ENCODE measurements around the gene LRP2.

Gene LRP2

DNA sequence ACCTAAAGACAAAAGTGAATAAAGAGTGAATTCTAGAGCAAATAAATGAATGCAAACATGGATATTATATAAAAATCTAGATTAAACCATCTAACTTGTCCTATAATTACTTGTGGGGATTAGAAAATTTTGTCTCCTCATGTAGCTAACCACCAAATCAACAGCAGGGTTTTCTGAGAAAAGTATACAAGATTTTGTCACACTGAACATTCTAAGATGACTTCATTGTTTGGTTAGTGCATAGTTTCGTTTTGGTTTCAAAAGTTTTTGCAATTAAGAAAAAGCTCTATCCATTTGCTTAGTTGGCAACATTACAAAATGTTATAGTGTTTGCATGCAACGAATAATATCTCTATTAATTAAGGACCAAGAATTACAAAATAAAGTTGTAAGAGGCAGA is 125.0 kb downstream of the LRP2 start:
- Histone ChIP-seq H3K27ac (ENCODE audit: low read depth, low read length) (no peak overlapping the region), H3K4me1 (ENCODE audit: control insufficient read depth, insufficient read depth, low read length) (no peaks in the 10 kb centered on the region), H3K4me3 (ENCODE audit: low read depth, low read length) (no peak overlapping the region), H3K9ac (ENCODE audit: low read depth, low read length) (no peak overlapping the region), H3K9me3 (ENCODE audit: control insufficient read depth, insufficient read depth, low read length) (no peaks in the 10 kb centered on the region), H3K36me3 (ENCODE audit: control insufficient read depth, insufficient read depth, low read length) (no peaks in the 10 kb centered on the region), H3K27me3 (ENCODE audit: control insufficient read depth, insufficient read depth, low read length) (no peaks in the 10 kb centered on the region)

DNA sequence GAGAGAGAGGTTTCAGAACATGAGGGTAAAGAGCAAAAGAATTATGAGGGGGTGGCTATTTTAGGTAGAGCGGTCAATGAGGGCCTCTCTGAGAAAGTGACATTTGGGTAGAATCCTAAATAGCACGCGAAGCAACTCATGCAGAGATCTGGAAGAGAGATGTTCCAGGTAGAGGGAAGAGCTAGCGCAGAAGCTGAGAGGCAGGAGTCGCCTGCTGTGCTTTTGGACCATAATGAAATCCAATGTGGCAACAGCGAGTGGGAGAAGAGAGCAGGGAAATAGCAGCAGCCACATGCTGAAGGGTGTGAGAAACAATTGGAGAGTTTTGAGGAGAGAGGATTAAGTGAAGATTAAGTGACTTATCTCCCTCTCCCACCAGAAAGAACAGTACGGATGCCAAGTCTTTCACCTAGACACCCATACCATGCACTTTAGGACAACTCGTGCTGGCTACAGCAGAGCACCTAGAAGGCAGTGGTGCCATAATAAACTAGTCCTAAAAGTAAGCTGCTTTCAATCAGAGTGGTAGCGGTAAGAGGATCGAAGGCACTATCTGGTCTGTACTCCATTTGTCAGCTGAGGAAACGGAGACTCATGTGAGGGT is 129.7 kb downstream of the LRP2 start:
- H3K4me3 ChIP-seq (ENCODE audit: low read depth, low read length), result no peak overlapping the region
- H3K36me3 ChIP-seq (ENCODE audit: control insufficient read depth, insufficient read depth, low read length), result no peaks in the 10 kb centered on the region
- no peaks in the 10 kb centered on the region for H3K9me3 ChIP-seq (ENCODE audit: control insufficient read depth, insufficient read depth, low read length)
- H3K4me1 ChIP-seq (ENCODE audit: control insufficient read depth, insufficient read depth, low read length), result no peaks in the 10 kb centered on the region
- H3K27ac ChIP-seq (ENCODE audit: low read depth, low read length), result no peak overlapping the region
- H3K9ac ChIP-seq (ENCODE audit: low read depth, low read length), result no peak overlapping the region
- no peaks in the 10 kb centered on the region for H3K27me3 ChIP-seq (ENCODE audit: control insufficient read depth, insufficient read depth, low read length)

- Histone ChIP-seq H3K27ac (ENCODE audit: low read depth, low read length) (no peak overlapping the region), H3K4me1 (ENCODE audit: control insufficient read depth, insufficient read depth, low read length) (no peaks in the 10 kb centered on the region), H3K4me3 (ENCODE audit: low read depth, low read length) (no peak overlapping the region), H3K9ac (ENCODE audit: low read depth, low read length) (no peak overlapping the region), H3K36me3 (ENCODE audit: control insufficient read depth, insufficient read depth, low read length) (no peaks in the 10 kb centered on the region), H3K9me3 (ENCODE audit: control insufficient read depth, insufficient read depth, low read length) (no peaks in the 10 kb centered on the region), H3K27me3 (ENCODE audit: control insufficient read depth, insufficient read depth, low read length) (no peaks in the 10 kb centered on the region)
Observed at GRCh38 chr2:169230204-169230603, 132.1 kb downstream of the LRP2 start.

GRCh38 chr2:169229590-169229989 is 132.7 kb downstream of the LRP2 start:
- Histone ChIP-seq H3K4me3 (ENCODE audit: low read depth, low read length) (no peak overlapping the region), H3K9me3 (ENCODE audit: control insufficient read depth, insufficient read depth, low read length) (no peaks in the 10 kb centered on the region), H3K4me1 (ENCODE audit: control insufficient read depth, insufficient read depth, low read length) (no peaks in the 10 kb centered on the region), H3K27me3 (ENCODE audit: control insufficient read depth, insufficient read depth, low read length) (no peaks in the 10 kb centered on the region), H3K9ac (ENCODE audit: low read depth, low read length) (no peak overlapping the region), H3K36me3 (ENCODE audit: control insufficient read depth, insufficient read depth, low read length) (no peaks in the 10 kb centered on the region), H3K27ac (ENCODE audit: low read depth, low read length) (no peak overlapping the region)

DNA sequence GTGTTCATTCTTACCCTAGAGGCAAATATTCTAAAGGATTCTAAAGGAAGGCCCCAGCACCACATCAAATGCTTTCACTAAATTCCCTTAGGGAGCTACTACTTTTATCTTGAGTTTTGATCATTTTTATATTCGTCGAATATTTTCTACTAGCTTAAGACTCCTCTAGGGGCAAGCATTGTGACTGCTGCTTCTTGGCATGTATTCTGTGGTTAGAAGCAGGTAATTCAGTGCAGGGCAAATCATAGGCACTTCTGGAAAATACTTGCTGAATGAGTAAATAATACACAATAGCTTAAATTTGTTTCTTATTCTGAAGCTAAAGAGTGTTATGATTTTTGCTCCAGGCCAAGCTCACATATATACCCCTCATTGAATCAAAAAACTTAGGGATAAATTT is 136.4 kb downstream of the LRP2 start:
- Histone ChIP-seq H3K27ac (ENCODE audit: low read depth, low read length) (no peak overlapping the region), H3K9me3 (ENCODE audit: control insufficient read depth, insufficient read depth, low read length) (no peaks in the 10 kb centered on the region), H3K4me1 (ENCODE audit: control insufficient read depth, insufficient read depth, low read length) (no peaks in the 10 kb centered on the region), H3K4me3 (ENCODE audit: low read depth, low read length) (no peak overlapping the region), H3K9ac (ENCODE audit: low read depth, low read length) (no peak overlapping the region), H3K27me3 (ENCODE audit: control insufficient read depth, insufficient read depth, low read length) (no peaks in the 10 kb centered on the region), H3K36me3 (ENCODE audit: control insufficient read depth, insufficient read depth, low read length) (no peaks in the 10 kb centered on the region)

- no peaks in the 10 kb centered on the region for H3K4me1 ChIP-seq (ENCODE audit: control insufficient read depth, insufficient read depth, low read length)
- no peaks in the 10 kb centered on the region for H3K27me3 ChIP-seq (ENCODE audit: control insufficient read depth, insufficient read depth, low read length)
- H3K4me3 ChIP-seq (ENCODE audit: low read depth, low read length), result no peak overlapping the region
- H3K36me3 ChIP-seq (ENCODE audit: control insufficient read depth, insufficient read depth, low read length), result no peaks in the 10 kb centered on the region
- no peaks in the 10 kb centered on the region for H3K9me3 ChIP-seq (ENCODE audit: control insufficient read depth, insufficient read depth, low read length)
- H3K9ac ChIP-seq (ENCODE audit: low read depth, low read length), result no peak overlapping the region
- no peak overlapping the region for H3K27ac ChIP-seq (ENCODE audit: low read depth, low read length)
Observed at GRCh38 chr2:169225233-169225750, 137.0 kb downstream of the LRP2 start.

- H3K36me3 ChIP-seq (ENCODE audit: control insufficient read depth, insufficient read depth, low read length), result no peaks in the 10 kb centered on the region
- H3K27ac ChIP-seq (ENCODE audit: low read depth, low read length), result no peak overlapping the region
- no peak overlapping the region for H3K9ac ChIP-seq (ENCODE audit: low read depth, low read length)
- H3K9me3 ChIP-seq (ENCODE audit: control insufficient read depth, insufficient read depth, low read length), result no peaks in the 10 kb centered on the region
- no peaks in the 10 kb centered on the region for H3K27me3 ChIP-seq (ENCODE audit: control insufficient read depth, insufficient read depth, low read length)
- H3K4me1 ChIP-seq (ENCODE audit: control insufficient read depth, insufficient read depth, low read length), result no peaks in the 10 kb centered on the region
- H3K4me3 ChIP-seq (ENCODE audit: low read depth, low read length), result no peak overlapping the region
Observed at GRCh38 chr2:169222665-169223064, 139.7 kb downstream of the LRP2 start.

GRCh38 chr2:169221745-169222369 is 140.5 kb downstream of the LRP2 start:
- Histone ChIP-seq H3K36me3 (ENCODE audit: control insufficient read depth, insufficient read depth, low read length) (no peaks in the 10 kb centered on the region), H3K9me3 (ENCODE audit: control insufficient read depth, insufficient read depth, low read length) (no peaks in the 10 kb centered on the region), H3K9ac (ENCODE audit: low read depth, low read length) (no peak overlapping the region), H3K4me3 (ENCODE audit: low read depth, low read length) (no peak overlapping the region), H3K4me1 (ENCODE audit: control insufficient read depth, insufficient read depth, low read length) (no peaks in the 10 kb centered on the region), H3K27ac (ENCODE audit: low read depth, low read length) (no peak overlapping the region), H3K27me3 (ENCODE audit: control insufficient read depth, insufficient read depth, low read length) (no peaks in the 10 kb centered on the region)

- no peaks in the 10 kb centered on the region for H3K9me3 ChIP-seq (ENCODE audit: control insufficient read depth, insufficient read depth, low read length)
- no peaks in the 10 kb centered on the region for H3K4me1 ChIP-seq (ENCODE audit: control insufficient read depth, insufficient read depth, low read length)
- no peak overlapping the region for H3K4me3 ChIP-seq (ENCODE audit: low read depth, low read length)
- H3K27ac ChIP-seq (ENCODE audit: low read depth, low read length), result no peak overlapping the region
- no peak overlapping the region for H3K9ac ChIP-seq (ENCODE audit: low read depth, low read length)
- no peaks in the 10 kb centered on the region for H3K27me3 ChIP-seq (ENCODE audit: control insufficient read depth, insufficient read depth, low read length)
- H3K36me3 ChIP-seq (ENCODE audit: control insufficient read depth, insufficient read depth, low read length), result no peaks in the 10 kb centered on the region
Observed at GRCh38 chr2:169210917-169211316, 151.4 kb downstream of the LRP2 start.

DNA sequence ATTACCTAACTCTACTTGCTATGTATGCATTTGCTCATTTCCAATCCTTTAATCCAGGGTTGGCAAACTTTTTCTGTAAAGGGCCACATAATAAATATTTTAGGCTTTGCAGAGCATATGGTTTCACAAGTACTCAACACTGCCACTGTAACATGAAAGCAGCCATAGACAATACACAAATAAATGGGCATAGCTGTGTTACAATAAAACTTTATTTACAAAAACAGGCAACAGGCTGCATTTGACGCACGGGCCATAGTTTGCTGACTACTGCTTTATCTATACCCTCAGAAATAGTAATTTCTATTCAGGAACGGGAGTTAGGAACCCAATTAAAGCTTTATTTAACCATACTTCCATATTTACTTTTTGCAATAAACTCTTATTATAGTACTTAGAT is 154.3 kb downstream of the LRP2 start:
- H3K9ac ChIP-seq (ENCODE audit: low read depth, low read length), result no peak overlapping the region
- H3K27ac ChIP-seq (ENCODE audit: low read depth, low read length), result no peak overlapping the region
- no peaks in the 10 kb centered on the region for H3K27me3 ChIP-seq (ENCODE audit: control insufficient read depth, insufficient read depth, low read length)
- no peaks in the 10 kb centered on the region for H3K4me1 ChIP-seq (ENCODE audit: control insufficient read depth, insufficient read depth, low read length)
- no peak overlapping the region for H3K4me3 ChIP-seq (ENCODE audit: low read depth, low read length)
- H3K9me3 ChIP-seq (ENCODE audit: control insufficient read depth, insufficient read depth, low read length), result no peaks in the 10 kb centered on the region
- H3K36me3 ChIP-seq (ENCODE audit: control insufficient read depth, insufficient read depth, low read length), result no peaks in the 10 kb centered on the region

DNA sequence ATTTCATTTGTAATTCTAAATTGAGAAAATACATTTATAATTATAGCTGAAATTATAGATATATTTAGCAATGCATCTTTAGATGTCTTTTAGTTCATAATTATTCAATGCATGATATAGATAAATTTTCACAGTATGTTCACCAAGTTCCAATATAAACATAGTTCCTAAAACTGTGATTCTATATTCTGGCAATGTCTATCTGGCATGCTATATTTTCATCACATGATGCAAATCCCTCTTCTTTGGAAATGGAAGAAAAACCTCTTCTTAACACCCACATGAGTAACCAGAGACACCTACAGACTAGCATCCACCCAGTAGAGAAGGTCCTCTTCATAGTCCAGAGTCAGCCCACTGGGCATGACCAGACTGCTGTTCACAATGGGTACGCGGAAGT is 157.2 kb downstream of the LRP2 start:
- H3K4me3 ChIP-seq (ENCODE audit: low read depth, low read length), result no peak overlapping the region
- no peaks in the 10 kb centered on the region for H3K9me3 ChIP-seq (ENCODE audit: control insufficient read depth, insufficient read depth, low read length)
- no peaks in the 10 kb centered on the region for H3K27me3 ChIP-seq (ENCODE audit: control insufficient read depth, insufficient read depth, low read length)
- H3K36me3 ChIP-seq (ENCODE audit: control insufficient read depth, insufficient read depth, low read length), result no peaks in the 10 kb centered on the region
- no peaks in the 10 kb centered on the region for H3K4me1 ChIP-seq (ENCODE audit: control insufficient read depth, insufficient read depth, low read length)
- no peak overlapping the region for H3K27ac ChIP-seq (ENCODE audit: low read depth, low read length)
- H3K9ac ChIP-seq (ENCODE audit: low read depth, low read length), result no peak overlapping the region

Data from HUES48 (cell line).